GM19351 (cell line): ENCODE results near the gene PLPPR2.
"Not testable (repeated sequence)": the region's sequence is repeated elsewhere in the genome, so short reads cannot be mapped to it uniquely, and the experiment has no call there.

ENCODE experiments used
- ATAC-seq: cut with Tn5 transposase; IDR thresholded peaks from one replicate; pipeline ENCODE4 v1.9.1; 2021; ENCODE audit warnings: mild to moderate bottlenecking, moderate library complexity; ENCODE audit not compliant: unreplicated experiment

Gene PLPPR2

DNA sequence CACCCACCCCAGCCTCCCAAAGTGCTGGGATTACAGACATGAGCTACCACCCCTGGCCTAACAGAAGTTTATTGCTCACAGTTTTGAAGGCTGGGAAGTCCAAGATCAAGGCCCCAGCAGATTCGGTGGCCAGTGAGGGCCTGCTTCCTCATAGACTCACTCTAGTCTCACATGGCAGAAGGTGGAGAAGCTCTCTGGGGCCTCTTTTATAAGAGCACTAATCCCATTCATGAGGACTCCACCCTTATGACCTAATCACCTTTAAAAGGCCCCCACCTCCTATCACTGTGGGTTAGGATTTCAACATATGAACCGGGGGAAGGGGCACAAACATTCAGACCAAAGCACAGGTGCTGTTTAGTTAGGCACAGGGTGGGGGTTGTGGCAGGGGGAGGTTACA is 12.3 kb downstream of the PLPPR2 start:
- ATAC-seq: no peak

GRCh38 chr19:11370744-11371143 is 15.5 kb downstream of the PLPPR2 start:
- no peak for ATAC-seq

DNA sequence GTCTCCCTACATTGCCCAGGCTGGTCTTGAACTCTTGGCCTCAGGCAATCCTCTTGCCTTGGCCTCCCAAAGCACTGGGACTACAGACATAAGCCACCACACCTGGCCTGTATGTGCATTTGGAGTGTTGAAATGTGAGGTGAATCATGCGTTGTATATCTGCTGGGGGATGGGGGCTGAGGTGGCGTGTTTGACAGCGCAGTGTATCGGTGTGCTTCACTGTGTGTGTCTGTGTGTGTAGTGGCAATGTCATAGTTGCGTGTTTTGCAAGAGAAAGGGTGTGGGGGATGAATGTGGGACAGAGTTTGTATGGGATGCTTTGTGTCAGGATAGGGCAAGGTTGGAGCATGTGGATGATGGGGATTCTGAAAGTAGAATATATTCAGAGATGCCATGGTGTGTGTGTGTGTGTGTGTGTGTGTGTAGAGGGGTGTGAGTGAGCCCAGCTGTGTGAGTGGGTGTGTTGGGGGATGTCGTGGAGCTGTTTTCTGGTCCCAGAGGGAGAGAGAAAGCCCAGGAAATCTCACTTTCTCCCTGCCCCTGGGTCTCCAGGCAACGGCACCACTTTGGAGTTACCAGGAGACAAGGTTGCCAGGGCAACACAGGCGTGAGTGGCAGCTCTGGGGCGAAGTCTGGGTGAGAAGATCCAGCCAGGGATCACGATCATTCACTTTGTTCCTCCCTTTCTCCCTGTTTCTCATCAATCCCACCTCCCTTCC is 18.1 kb downstream of the PLPPR2 start:
- no peak for ATAC-seq

- ATAC-seq: no peak
Observed at GRCh38 chr19:11373885-11374432, 18.7 kb downstream of the PLPPR2 start.

DNA sequence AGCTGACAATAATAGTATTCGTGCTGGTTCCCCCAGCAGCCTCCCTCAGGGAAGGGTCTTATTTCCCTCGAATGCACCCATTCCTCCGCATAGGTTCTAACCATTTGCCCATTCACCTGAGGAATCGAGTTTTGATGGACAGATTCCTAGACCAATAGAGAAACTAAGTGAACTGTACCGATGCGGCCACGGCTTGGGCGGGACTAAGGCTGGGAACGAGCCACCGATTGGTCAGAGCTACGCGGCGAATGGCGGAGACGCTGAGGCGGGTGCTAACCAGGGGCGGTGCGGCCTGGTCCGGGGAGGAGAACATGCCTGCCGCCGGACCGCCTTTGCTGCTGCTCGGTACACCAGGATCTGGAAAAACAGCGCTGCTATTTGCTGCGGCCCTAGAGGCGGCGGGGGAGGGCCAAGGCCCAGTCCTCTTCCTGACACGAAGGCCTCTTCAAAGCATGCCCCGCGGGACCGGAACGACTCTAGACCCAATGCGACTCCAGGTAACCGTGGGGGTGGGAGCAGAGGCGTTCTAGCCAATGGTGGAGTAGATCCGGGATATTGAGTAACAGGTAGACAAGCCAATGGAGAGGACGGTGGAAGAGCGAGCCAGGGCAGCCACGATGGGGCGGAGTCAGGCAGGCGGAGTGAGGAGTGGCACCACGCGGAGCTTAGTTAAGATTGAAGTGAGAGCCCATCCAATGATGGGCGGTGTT is 19.4 kb downstream of the PLPPR2 start, which contains the start of gene SWSAP1:
Gene SWSAP1, plus strand, starts transcription at position 234 of the 710 bp plus-strand sequence. Its CDS starts 15 bp downstream, at position 249.
- peak; percentile 84 for ATAC-seq

- no peak for ATAC-seq
Observed at GRCh38 chr19:11375143-11375948, 20.1 kb downstream of the PLPPR2 start.

- ATAC-seq: no peak
Observed at GRCh38 chr19:11377237-11377636, 22.0 kb downstream of the PLPPR2 start.

DNA sequence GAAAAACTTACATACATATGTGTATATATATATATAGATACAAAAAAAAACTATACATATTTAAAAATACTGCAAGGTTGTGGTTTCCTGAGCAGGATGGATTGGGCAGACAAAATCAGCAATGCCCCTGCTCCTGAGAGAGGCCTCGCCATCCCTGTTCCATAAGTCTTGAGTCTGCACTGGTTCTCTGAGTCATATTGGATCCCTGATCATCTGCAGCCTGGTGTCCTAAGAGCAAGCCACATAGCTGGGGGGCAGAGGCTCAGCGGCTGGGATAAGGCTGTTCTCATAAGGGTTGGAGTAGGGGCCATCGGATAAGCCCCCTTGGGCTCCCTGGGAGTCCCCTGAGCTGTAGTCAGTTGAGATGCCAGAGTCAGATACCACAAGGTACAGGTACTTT is 22.5 kb downstream of the PLPPR2 start:
- ATAC-seq: no peak

DNA sequence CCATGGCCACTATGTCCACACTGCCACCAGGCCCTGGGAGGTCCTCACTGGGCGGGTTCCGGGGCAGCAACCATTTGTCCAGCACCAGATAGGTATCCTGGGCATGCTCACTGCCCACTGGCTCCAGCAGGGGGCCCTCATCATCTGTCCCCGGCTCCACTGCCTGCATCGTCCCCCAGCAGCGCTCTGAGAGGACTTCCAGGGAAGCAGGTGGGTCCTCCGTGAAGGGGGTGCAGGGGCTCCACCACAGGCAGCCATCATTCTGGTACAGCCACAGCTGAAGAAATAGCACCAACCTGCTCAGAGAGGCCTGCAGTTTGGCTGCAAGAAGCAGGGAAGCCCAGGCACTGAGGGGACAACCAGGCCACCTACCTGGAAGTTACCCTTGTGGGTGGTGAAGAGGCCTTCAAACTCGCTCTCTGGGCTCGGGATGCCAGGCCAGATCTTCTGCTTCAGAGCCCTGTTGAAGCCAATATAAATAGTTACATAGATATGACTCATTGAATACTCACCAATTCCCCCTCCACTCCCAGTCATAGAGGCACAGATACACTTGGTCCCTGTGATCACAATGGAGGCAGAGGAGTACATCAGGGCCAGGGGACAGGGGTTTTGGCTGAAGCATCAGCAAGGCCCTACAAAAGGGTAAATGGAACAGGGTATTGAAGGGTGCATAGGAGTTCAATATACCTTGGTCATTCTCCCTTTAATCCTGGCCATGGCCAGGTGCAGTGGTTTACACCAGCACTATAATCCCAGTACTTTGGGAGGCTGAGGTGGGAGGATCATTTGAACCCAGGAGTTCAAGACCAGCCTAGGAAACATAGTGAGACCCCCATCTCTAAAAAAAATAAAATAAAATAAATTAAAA is 23.3 kb downstream of the PLPPR2 start:
- no peak for ATAC-seq

DNA sequence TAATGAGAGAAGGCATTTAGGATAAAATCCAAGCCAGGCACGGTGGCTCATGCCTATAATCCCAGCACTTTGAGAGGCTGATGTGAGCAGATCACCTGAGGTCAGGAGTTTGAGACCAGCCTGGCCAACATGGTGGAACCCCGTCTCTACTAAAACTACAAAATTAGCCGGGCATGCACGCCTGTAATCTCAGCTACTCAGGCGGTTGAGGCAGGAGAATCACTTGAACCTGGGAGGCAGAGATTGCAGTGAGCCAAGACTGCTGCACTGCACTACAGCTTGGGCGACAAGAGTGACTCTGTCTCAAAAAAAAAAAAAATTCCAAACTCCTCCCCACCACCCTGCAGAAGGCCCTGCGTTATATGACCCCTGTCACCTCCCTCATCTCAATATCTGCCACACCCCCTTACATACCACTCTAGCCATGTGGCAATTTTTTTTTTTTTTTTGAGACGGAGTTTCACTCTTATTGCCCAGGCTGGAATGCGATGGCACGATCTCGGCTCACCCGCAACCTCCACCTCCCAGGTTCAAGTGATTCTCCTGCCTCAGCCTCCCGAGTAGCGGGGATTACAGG is 24.1 kb downstream of the PLPPR2 start:
- not testable (repeated sequence) for ATAC-seq

DNA sequence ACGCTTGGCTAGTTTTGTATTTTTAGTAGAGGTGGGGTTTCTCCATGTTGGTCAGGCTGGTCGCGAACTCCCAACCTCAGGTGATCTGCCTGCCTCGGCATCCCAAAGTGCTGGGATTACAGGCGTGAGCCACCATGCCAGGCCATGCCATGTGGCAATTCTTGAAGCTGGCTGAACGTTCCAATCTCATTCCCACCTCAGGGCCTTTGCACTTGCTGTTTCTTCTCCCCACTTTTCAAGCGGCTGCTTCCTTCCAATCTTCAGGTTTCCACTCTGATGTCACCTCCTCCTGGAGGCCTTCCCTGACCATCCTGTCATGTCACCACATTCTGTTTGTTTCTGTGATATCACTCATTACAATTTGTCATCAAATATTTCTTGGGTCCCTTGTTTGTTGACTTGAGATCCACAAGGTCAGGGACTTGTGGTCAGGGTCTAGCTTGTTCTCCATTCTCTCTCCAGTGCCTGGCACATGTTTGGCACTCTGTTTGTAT is 24.7 kb downstream of the PLPPR2 start:
- ATAC-seq: no peak

DNA sequence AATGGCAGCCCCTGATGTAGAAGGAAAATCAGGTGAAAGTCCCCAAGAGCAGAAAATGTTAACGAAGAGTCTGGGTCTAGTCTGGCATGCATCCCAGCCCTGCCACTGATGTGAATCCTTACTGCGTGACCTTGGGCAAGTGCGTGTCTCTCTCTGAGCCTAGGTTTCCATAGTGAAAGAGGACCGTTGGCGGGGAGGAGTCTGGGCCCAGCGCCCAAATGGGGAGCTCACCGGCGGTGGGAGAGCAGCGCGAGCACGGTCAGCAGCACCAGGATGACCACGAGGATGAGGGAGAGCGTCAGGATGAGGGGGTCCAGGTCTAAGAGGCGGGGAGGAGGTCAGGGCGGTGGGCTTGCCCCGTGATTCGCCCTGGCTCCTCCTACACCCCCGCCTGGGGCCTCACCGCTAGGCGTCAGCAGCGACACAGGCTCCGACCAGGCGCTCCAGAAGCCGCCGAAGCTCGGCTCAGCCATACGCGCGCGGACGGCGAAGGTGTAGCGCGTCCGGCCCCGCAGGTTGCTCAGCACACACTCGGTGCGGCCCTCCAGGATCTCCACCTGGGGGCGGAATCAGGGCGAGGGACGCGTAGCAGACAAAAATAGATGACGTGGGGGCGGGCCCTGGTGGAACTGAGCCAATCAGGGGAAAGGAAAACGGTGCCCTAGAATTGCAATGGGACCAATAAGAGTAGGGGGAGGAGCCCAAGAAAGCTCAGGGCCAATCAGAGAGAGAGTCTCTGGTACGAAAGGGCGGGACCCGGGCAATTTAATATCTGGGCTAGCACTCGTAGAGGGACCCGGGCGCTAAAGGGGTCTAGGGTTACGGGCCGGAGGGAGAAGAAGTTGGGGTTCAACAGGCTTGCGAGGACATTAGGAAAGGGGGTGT is 25.7 kb downstream of the PLPPR2 start:
- ATAC-seq: peak; percentile 68

DNA sequence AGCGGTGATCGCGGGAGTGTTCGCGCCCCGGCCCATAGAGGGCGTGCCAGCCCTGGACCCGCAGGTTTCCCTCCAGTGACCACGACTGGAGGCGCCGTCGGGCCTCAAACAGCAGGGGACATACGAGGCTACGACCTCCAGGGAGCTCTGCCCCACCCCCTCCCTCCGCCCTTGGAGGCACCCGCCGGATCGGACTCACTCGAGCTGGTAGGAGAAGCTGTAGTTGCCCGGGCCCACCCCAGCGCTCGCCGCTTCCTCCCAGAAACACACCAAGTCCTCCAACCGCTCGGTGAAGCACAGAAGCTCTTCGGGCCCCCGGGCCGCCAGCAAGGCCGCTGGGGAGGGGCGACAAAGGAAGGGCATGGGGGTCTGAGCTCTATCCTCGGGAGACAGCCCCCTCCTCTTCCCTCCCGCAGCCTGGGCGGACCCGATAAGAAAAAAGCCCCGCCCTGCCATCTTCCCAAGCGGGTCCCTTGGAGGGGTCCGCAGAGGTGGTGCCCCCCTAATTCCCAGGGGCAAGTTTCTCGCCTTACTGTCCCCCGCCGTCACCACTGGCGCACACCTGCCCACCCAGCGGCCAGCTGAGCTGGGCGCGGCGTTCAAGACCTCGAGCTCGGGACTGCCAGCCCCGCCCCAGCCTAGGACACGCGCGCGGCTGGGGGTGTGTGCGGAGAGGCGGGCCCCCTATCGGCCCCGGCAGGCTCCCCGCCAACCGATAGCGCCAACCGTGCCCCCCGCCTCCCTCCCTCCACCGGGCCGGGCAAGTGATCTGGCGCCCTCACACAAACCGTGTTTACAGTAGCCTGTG is 27.9 kb downstream of the PLPPR2 start:
- no peak for ATAC-seq

GRCh38 chr19:11383706-11384048 is 28.4 kb downstream of the PLPPR2 start:
- no peak for ATAC-seq

DNA sequence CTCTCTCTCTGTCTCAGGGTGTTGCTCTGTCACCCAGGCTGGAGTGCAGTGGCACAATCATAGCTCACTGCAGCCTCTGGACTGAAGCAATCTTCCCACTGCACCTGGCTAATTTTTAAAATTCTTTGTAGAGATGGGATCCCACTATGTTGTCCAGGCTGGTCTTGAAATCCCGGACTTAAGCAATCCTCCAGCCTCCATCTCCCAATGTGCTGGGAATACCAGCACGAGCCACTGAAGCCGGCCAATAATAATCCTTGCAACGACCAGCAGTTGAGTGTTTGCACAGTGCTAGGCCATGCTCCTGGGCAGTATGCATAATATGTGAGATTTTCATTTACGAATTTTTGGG is 29.5 kb downstream of the PLPPR2 start:
- no peak for ATAC-seq

GRCh38 chr19:11387162-11388034 is 32.2 kb downstream of the PLPPR2 start:
- no peak for ATAC-seq

DNA sequence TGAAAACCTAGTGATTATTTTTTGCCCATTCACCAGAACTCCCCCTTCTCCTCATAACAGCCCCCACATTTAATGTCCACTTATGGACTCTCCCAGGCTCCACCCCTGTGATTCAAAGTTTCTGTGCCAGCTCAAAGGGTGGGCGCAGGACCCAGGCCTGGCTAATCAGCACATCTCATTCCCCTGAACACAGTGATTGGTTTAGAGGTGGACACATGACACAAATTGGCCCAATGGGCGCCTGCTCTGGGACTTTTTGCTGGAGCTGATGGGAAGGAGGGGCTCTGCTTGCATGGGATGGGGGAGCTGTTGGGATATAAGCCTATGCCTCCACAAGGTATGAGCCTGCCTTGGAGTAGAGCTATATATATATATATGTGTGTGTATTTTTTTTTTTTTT is 35.1 kb downstream of the PLPPR2 start:
- no peak for ATAC-seq
